HFF-Myc (cell line): ENCODE measurements around the gene ZNF593.

Experiments
- DNase-seq: peaks from one replicate; pipeline ENCODE4 v3.0.0-alpha.2; 2011; ENCODE audit warnings: low read depth; ENCODE audit errors: extremely low read depth
- H3K4me3 ChIP-seq: replicated peaks from 2 replicates; pipeline ENCODE4 v1.5.1; 2011; ENCODE audit warnings: low read depth, mild to moderate bottlenecking, control low read depth, low read length
- TF ChIP-seq, protein P1 (sequence below): IDR thresholded peaks from 2 replicates; pipeline ENCODE4 v1.5.1; 2012; ENCODE audit warnings: mild to moderate bottlenecking, low read depth, low read length, control low read depth; ENCODE audit errors: missing control alignments

ZNF593 gene

DNA sequence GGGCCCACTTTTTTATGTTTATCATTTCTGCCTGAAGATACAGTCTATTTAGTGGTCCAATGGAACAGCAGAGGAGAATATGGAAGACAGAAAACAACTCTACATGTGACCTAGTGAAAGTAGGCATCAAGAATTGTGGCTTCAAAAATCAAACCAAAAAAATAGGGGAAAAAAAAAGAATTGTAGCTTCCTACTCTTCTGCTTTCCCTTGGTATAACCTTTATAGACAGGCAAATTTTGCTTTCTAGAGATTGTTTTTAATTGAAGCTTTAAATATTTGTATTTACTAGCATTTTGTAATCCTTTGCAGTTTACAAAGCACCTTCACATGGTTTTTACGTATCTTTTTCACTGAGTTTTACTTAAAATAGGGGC is 43.8 kb upstream of the ZNF593 start:
- DNase-seq, result no peak

DNA sequence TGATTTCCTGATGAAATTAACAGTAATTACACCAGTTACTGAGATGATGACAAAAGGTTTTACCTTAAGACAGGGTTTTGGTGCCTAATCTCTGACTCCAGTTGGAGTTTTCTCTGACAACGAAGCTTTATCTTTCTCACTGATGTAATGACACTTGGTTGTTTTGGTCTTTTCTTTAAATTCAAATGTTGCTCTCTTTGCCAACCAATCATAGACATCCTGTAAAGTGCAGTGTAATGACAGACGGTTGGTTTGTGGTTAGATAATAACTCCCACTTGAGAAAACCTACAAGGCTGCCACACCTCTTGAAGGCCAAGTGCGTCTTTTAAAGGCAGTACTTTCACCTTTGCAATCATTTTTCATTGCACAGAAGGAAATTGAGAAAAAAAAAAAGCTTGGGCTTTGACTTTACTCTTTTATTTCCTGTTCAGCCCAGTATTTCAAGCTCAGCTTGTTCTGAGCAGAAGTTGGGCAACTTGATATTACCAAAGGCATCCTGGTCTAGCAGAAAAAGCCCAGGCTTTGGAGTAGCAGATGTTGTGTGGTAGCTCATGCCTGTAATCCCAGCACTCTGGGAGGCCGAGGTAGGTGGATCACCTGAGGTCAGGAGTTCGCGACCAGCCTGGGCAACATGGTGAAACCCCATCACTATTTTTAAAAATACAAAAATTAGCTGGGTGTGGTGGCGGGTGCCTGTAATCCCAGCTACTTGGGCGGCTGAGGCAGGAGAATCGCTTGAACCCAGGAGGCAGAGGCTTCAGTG is 43.2 kb upstream of the ZNF593 start:
- H3K4me3 ChIP-seq, result no peak overlapping the region
- TF ChIP-seq, protein P1, sequence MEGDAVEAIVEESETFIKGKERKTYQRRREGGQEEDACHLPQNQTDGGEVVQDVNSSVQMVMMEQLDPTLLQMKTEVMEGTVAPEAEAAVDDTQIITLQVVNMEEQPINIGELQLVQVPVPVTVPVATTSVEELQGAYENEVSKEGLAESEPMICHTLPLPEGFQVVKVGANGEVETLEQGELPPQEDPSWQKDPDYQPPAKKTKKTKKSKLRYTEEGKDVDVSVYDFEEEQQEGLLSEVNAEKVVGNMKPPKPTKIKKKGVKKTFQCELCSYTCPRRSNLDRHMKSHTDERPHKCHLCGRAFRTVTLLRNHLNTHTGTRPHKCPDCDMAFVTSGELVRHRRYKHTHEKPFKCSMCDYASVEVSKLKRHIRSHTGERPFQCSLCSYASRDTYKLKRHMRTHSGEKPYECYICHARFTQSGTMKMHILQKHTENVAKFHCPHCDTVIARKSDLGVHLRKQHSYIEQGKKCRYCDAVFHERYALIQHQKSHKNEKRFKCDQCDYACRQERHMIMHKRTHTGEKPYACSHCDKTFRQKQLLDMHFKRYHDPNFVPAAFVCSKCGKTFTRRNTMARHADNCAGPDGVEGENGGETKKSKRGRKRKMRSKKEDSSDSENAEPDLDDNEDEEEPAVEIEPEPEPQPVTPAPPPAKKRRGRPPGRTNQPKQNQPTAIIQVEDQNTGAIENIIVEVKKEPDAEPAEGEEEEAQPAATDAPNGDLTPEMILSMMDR, result no peak
- DNase-seq, result no peak

More for the DNA sequence above, 43.8 kb upstream of the ZNF593 start:
- TF ChIP-seq, protein P1, result no peak
- no peak overlapping the region for H3K4me3 ChIP-seq

DNA sequence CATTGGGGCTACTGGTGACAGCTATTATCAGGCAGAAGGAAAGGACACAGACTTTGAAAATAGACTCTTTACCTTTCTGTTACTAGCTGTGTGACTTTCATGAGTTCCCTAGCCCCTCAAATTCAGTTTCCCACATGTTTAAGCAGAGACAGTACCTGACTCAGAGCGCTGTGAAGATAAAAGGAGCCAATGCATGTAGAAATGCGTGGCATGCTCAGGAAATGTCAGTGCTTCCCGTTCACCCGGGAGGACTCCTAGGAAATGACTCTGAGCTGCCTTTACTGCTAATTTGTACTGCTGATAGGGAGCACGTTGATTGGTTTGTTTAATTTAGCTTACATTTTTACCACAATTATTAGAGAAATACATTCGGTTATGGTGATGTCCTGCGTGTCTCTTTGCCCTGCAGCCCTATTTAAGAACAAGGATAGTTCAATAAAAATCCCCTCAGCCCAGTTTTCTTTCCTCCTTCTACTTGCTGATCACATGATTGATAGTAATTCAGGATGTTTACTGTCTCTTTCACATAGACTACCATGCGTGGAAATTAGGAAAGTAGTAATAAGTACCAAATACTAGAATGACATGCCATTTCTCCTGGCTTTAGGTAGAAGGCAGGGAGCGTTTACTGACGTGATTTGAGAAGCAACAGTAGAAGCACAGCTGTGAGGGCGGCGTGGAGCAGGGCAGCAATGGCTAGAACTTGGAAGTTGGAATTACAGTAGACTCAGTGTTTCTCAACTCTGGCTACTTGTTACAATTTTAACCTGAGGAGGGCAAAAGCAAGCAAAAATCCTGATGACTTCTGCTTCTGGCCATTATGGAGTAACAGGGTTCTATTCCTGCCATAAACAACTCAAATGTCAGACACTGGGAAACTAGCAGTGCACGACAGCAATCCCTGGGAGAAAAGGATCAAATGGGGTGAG is 42.2 kb upstream of the ZNF593 start:
- TF ChIP-seq, protein P1, result no peak
- H3K4me3 ChIP-seq, result no peak overlapping the region
- DNase-seq, result no peak

DNA sequence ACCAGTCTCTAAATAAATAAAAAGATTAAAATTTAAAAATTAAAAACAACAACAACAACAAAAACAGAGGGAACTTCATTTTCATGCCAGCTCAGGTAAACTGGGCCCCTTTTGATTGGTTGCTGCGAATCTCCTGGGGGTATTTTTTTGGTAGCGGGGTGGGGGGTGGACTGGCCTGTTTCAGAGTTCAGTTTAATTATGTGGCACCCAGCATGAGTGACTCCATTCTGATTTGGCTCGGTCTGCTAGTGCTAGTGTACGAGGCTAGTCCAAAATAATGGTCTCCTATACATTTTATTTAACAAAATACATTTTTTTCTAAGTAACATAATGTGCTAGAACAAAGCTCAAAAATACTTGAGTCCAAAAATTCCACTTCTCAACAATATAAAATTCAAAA is 39.9 kb upstream of the ZNF593 start:
- TF ChIP-seq, protein P1, result no peak
- H3K4me3 ChIP-seq, result no peak overlapping the region
- no peak for DNase-seq

DNA sequence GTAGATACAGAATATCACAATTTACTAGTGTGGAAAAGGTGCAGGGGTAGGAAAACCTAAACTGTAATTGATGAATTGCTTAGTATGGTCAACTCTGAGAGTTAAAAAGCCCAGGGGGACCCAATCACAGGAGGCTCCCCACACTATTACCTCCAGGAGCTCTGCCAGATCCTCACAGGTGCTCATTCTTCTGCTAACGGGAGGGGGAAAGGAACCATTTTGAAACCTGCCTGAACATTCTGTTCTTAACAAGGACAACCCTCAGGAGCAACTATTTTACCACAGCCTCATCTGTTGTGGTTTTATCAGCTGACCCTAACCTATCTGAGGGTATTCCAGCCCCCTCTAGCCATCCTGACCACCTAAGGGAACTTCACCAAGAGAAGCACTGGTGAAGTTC is 39.0 kb upstream of the ZNF593 start:
- DNase-seq, result no peak
- TF ChIP-seq, protein P1, result no peak
- no peak overlapping the region for H3K4me3 ChIP-seq

DNA sequence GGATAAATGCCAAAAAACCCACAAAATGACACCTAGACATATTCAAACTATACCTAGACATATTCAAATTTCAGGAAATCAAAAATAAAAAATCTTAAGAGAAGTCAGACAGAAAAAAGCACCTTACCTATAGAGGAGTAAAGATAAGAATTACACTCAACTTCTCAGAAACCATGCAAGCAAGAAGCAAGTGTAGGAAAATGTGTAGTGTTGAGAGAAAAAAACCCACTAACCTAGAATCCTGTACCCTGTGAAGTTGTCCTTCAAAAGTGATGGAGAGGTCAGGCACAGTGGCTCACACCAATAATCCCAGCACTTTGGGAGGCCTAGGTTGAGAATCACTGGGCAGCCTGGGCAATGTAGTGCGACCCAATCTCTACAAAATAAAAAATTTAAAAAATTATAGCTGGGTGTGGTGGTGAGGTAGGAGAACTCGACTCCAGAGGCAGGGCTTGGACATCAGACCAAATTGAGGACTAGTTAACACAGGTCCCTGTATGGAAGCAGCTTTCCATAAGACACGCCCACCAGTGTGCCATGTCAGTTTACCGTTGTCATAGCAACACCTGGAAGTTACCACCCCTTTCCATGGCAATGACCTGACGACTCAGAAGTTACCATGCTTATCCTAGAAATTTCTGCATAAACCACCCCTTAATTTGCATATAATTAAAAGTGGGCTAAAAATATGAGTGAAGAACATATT is 37.4 kb upstream of the ZNF593 start:
- no peak for DNase-seq
- TF ChIP-seq, protein P1, result no peak
- no peak overlapping the region for H3K4me3 ChIP-seq
